HL-60 (cell line): Measurements from ENCODE around the gene RAB3IP.

Experiments
- GABPA ChIP-seq: IDR thresholded peaks from 2 replicates; pipeline ENCODE4 v1.6.1; 2012; ENCODE audit warnings: low read depth
- POLR2AphosphoS5 ChIP-seq: IDR thresholded peaks from 2 replicates; pipeline ENCODE4 v1.6.1; 2012; ENCODE audit warnings: low read depth
- SPI1 ChIP-seq: IDR thresholded peaks from 2 replicates; pipeline ENCODE4 v1.6.1; 2012; ENCODE audit warnings: low read depth, mild to moderate bottlenecking, borderline replicate concordance
- TF ChIP-seq, protein P1 (sequence below): IDR thresholded peaks from one replicate; pipeline ENCODE4 v1.5.1; 2011; ENCODE audit warnings: low read length, control low read depth, inconsistent platforms; ENCODE audit not compliant: insufficient read depth

DNA sequence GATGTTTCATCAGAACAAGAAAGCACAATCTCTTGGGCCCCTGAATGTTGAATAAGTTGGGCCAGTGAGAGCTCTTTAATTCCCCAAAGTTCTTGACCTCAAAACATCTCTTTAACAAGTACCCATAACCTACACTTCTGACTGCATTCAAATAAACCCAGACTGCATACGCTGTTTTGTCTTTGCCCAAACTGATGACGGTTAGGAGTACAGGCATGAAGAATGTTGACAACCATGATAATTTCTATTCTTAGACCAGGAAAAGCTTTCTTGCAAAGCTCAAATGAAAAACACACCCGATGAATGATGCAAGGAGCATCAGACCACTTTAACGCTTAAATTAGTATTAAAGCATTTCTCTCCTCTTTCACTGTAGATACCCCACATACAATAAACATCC, 11.7 kb upstream of the RAB3IP start:
- TF ChIP-seq GABPA (no peak), POLR2AphosphoS5 (no peak), SPI1 (no peak)
- TF ChIP-seq, protein P1, sequence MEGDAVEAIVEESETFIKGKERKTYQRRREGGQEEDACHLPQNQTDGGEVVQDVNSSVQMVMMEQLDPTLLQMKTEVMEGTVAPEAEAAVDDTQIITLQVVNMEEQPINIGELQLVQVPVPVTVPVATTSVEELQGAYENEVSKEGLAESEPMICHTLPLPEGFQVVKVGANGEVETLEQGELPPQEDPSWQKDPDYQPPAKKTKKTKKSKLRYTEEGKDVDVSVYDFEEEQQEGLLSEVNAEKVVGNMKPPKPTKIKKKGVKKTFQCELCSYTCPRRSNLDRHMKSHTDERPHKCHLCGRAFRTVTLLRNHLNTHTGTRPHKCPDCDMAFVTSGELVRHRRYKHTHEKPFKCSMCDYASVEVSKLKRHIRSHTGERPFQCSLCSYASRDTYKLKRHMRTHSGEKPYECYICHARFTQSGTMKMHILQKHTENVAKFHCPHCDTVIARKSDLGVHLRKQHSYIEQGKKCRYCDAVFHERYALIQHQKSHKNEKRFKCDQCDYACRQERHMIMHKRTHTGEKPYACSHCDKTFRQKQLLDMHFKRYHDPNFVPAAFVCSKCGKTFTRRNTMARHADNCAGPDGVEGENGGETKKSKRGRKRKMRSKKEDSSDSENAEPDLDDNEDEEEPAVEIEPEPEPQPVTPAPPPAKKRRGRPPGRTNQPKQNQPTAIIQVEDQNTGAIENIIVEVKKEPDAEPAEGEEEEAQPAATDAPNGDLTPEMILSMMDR: no peak
